NCI-H1436 (cell line): ENCODE results near the gene AXIN1.
"Not testable (repeated sequence)": the region's sequence is repeated elsewhere in the genome, so short reads cannot be mapped to it uniquely, and the experiment has no call there.

Experiments
- DNase-seq: peaks from one replicate; lab custom pipeline; 2025; lab: John Stamatoyannopoulos, UW

The AXIN1 gene

GRCh38 chr16:353404-354290 is 1.1 kb upstream of the AXIN1 start:
- DNase-seq, result no peak

GRCh38 chr16:351804-352520 is 561 bp downstream of the AXIN1 start:
- DNase-seq, result no peak

DNA sequence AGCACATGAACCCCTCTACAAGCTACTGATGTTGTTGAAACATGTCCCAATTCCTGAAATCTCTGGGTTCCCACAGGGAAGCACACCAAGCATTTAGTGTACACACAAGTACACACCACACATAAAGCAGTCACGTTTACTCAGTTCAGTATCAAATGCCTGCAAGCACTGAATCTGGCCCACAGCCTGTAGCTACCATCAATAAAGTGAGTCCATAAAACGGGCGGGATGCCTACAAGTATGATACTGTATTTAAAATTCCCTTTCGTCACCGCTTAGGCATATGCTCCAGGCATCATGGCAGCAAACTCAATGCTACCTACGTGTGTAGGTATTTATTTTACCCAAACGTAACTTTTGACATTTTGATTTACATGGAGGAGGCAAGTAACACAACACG is 2.3 kb downstream of the AXIN1 start:
- no peak for DNase-seq

GRCh38 chr16:349211-349610 is 3.3 kb downstream of the AXIN1 start:
- DNase-seq, result no peak

DNA sequence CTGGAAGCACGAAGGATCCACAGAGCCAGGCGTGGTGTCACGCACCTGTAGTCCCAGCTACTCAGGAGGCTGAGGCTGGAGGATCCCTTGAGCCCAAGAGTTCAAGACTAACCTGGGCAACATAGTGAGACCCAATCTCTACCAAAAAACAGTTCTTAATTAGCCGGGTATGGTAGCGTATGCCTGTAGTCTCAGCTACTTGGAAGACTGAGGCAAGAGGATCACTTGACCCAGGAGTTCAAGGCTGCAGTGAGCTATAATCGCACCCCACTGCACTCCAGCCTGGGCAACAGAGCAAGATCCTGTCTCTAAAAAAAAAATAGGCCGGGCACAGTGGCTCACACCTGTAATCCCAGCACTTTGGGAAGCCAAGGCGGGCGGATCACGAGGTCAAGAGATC is 4.0 kb downstream of the AXIN1 start:
- DNase-seq, result not testable (repeated sequence)

- DNase-seq, result no peak
These were observed 5.3 kb downstream of the AXIN1 start for GRCh38 chr16:347203-347602.

- DNase-seq, result no peak
These were observed 5.9 kb downstream of the AXIN1 start for GRCh38 chr16:346587-346986.

DNA sequence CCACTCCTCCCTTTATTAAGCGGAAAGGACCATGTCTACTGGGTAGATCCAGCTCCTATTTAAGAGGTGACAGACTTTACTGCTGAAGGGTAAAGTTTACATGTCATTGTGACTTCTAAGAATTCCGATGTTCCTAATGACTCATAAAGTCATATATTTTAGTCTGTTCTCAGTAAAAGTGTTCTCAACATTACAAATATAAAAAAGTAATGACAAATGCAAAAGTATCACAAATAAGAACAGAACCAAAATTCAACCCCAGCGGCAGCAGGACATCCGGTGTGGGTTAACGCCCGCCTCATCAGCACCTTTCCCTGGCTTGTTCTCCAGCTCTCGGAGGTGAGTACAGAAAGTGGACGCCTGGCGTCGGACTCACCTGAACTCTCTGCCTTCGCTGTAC is 6.8 kb downstream of the AXIN1 start:
- no peak for DNase-seq

GRCh38 chr16:342455-343213 is 9.9 kb downstream of the AXIN1 start:
- no peak for DNase-seq

DNA sequence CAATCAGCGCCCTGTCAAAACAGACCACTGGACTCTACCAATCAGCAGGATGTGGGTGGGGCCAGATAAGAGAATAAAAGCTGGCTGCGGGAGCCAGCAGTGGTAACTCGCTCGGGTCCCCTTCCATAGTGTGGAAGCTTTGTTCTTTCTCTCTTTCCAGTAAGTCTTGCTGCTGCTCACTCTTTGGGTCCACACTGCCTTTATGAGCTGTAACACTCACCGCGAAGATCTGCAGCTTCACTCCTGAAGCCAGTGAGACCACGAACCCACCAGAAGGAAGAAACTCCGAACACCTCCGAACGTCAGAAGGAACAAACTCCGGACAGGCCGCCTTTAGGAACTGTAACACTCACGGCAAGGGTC is 10.6 kb downstream of the AXIN1 start:
- DNase-seq, result not testable (repeated sequence)

DNA sequence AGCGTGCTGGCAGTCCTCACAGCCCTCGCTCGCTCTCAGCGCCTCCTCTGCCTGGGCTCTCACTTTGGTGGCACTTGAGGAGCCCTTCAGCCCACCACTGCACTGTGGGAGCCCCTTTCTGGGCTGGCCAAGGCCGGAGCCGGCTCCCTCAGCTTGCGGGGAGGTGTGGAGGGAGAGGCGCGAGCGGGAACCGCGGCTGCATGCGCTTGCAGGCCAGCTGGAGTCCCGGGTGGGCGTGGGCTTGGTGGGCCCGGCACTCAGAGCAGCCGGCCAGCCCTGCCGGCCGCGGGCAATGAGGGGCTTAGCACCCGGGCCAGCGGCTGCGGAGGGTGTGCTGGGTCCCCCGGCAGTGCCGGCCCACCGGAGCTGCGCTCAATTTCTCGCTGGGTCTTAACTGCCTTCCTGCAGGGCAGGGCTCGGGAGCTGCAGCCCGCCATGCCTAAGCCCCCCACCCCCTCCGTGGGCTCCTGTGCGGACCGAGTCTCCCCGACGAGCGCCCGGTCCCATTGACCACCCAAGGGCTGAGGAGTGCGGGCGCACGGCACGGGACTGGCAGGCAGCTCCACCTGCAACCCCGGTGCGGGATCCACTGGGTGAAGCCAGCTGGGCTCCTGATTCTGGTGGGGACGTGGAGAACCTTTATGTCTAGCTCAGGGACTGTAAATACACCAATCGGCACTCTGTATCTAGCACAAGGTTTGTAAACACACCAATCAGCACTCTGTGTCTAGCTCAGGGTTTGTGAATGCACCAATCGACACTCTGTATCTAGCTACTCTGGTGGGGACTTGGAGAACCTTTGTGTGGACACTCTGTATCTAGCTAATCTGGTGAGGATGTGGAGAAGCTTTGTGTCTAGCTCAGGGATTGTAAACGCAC is 11.2 kb downstream of the AXIN1 start:
- DNase-seq, result not testable (repeated sequence)

GRCh38 chr16:340370-341091 is 12.0 kb downstream of the AXIN1 start:
- DNase-seq, result no peak

DNA sequence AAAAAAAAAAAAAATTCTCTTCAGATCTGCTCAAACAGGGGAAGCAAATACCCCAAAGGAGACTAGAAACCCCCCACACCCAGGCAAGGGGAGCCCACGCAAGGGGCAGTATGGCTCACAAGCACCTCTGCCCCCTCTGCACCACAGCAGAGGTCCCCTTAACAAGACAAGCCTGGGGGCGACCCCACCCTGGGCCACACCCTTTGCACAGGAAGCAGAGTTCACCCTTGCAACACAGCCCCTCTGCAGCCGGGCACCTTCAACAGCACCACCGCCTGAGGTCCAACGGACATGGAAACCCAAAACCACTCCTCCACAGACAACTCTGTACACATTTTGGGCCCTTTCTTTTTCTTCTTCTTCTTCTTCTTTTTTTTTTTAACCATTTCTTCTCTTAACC is 12.8 kb downstream of the AXIN1 start:
- DNase-seq, result no peak

- no peak for DNase-seq
These were observed 14.4 kb downstream of the AXIN1 start for GRCh38 chr16:337975-338575.

GRCh38 chr16:337437-337836 is 15.1 kb downstream of the AXIN1 start:
- no peak for DNase-seq

DNA sequence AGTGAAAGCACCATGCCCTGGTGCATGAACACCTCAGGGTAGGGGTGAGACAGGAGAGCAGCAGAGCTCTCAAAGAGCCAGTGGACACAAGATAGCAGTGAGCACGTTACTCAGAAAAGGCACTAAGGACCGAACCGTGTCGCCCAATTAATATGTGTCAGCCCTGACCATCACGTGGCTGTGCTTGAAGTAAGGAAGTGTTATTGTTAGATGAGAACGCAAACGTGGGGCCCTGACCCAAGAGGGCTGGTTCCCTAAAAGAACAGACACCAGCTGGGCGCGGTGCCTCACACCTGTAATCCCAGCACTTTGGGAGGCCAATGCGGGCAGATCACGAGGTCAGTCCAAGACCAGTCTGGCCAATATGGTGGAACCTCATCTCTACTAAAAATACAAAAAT is 16.3 kb downstream of the AXIN1 start:
- no peak for DNase-seq

- DNase-seq, result not testable (repeated sequence)
These were observed 17.5 kb downstream of the AXIN1 start for GRCh38 chr16:334861-335632.

- not testable (repeated sequence) for DNase-seq
These were observed 18.2 kb downstream of the AXIN1 start for GRCh38 chr16:334164-334832.

GRCh38 chr16:333406-334094 is 19.0 kb downstream of the AXIN1 start:
- DNase-seq, result no peak
